Skeletal muscle satellite cell (primary cell): ENCODE measurements around the gene NEK10.

Experiments
- H3K27me3 ChIP-seq: 2 replicates; pipeline ENCODE4 v1.7.0; 2013; ENCODE audit warnings: low read length; ENCODE audit not compliant: control insufficient read depth, insufficient read depth
- H3K36me3 ChIP-seq: 2 replicates; pipeline ENCODE4 v1.7.0; 2013; ENCODE audit warnings: mild to moderate bottlenecking, control low read depth, low read length; ENCODE audit not compliant: insufficient read depth
- H3K4me1 ChIP-seq: 2 replicates; pipeline ENCODE4 v1.7.0; 2013; ENCODE audit warnings: low read length; ENCODE audit not compliant: control insufficient read depth, insufficient read depth
- H3K4me2 ChIP-seq: 2 replicates; pipeline ENCODE4 v1.7.0; 2013; ENCODE audit warnings: mild to moderate bottlenecking, low read length
- H3K4me3 ChIP-seq: 2 replicates; pipeline ENCODE4 v1.7.0; 2013; ENCODE audit warnings: low read length
- H3K9ac ChIP-seq: 2 replicates; pipeline ENCODE4 v1.7.0; 2013; ENCODE audit warnings: mild to moderate bottlenecking, low read depth, low read length, moderate library complexity
- H3K9me3 ChIP-seq: replicated peaks from 2 replicates; pipeline ENCODE4 v1.7.0; 2013; ENCODE audit warnings: mild to moderate bottlenecking, control low read depth, low read length

NEK10 gene

GRCh38 chr3:27115352-27115751, 253.8 kb downstream of the NEK10 start:
- H3K9me3 ChIP-seq = no peaks in the 10 kb centered on the region
- no peak overlapping the region for H3K4me2 ChIP-seq
- H3K36me3 ChIP-seq = peaks cover 8% of the 10 kb centered on the region
- peaks cover 11% of the 10 kb centered on the region for H3K4me1 ChIP-seq
- no peak overlapping the region for H3K4me3 ChIP-seq
- H3K9ac ChIP-seq = no peak overlapping the region
- no peaks in the 10 kb centered on the region for H3K27me3 ChIP-seq

- Histone ChIP-seq H3K9ac (no peak overlapping the region), H3K27me3 (no peaks in the 10 kb centered on the region), H3K4me3 (no peak overlapping the region), H3K36me3 (peaks cover 8% of the 10 kb centered on the region), H3K4me2 (no peak overlapping the region), H3K4me1 (peaks cover 11% of the 10 kb centered on the region), H3K9me3 (no peaks in the 10 kb centered on the region)
Measured at GRCh38 chr3:27114684-27115083, 254.5 kb downstream of the NEK10 start.

GRCh38 chr3:27114129-27114528, 255.1 kb downstream of the NEK10 start:
- H3K4me2 ChIP-seq = no peak overlapping the region

GRCh38 chr3:27110020-27110419, 259.2 kb downstream of the NEK10 start:
- Histone ChIP-seq H3K27me3 (no peaks in the 10 kb centered on the region), H3K4me1 (peaks cover 10% of the 10 kb centered on the region), H3K4me2 (no peak overlapping the region), H3K9me3 (no peaks in the 10 kb centered on the region), H3K36me3 (no peaks in the 10 kb centered on the region), H3K4me3 (no peak overlapping the region), H3K9ac (no peak overlapping the region)

More at GRCh38 chr3:27114129-27114528, 255.1 kb downstream of the NEK10 start:
- Histone ChIP-seq H3K36me3 (peaks cover 7% of the 10 kb centered on the region), H3K9me3 (no peaks in the 10 kb centered on the region), H3K4me1 (peaks cover 11% of the 10 kb centered on the region), H3K27me3 (no peaks in the 10 kb centered on the region), H3K4me3 (no peak overlapping the region), H3K9ac (no peak overlapping the region)

DNA sequence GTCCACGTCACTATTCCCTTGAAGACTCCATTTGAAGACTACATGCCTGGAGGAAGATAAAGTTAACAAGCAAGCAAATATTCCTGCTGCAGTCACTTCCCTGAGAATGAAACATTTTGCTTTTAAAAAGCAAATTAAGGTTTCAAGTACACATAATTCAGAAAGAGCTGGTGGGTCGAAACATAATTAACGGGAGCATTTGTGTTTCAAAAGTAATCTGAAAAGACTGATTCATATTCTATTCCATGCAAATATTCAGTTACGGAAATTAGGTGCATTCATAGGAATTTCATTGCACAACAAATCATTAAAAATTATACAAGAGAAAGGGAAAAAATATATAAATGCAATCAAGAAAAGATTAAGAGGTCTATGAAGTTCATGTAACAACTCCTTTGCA, 260.9 kb downstream of the NEK10 start:
- no peak overlapping the region for H3K4me2 ChIP-seq
- no peak overlapping the region for H3K4me3 ChIP-seq
- H3K9me3 ChIP-seq = no peaks in the 10 kb centered on the region
- no peaks in the 10 kb centered on the region for H3K36me3 ChIP-seq
- no peak overlapping the region for H3K9ac ChIP-seq
- no peaks in the 10 kb centered on the region for H3K27me3 ChIP-seq
- no peaks in the 10 kb centered on the region for H3K4me1 ChIP-seq

DNA sequence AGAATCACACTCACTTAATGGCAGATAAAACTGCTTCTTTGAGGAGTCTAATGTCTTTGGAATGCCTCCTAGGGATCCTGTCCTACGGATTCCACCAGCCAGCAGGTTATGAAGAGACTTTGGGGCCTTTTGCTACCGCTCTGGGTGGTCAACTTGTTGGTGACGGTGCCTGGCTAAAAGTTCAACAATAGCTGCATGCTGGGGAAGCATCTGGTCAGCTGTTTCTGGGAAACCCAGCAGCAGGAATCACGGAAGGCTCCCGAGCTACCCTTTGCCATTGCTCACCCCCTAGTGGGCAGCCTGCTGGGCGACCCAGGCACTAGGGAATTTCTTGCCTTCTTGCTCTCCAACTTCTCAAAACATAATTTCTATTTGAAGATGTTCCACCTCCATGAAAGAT, 263.3 kb downstream of the NEK10 start:
- no peaks in the 10 kb centered on the region for H3K9me3 ChIP-seq
- no peak overlapping the region for H3K4me2 ChIP-seq
- no peak overlapping the region for H3K4me3 ChIP-seq
- no peaks in the 10 kb centered on the region for H3K4me1 ChIP-seq
- no peak overlapping the region for H3K9ac ChIP-seq
- H3K36me3 ChIP-seq = no peaks in the 10 kb centered on the region
- H3K27me3 ChIP-seq = no peaks in the 10 kb centered on the region

DNA sequence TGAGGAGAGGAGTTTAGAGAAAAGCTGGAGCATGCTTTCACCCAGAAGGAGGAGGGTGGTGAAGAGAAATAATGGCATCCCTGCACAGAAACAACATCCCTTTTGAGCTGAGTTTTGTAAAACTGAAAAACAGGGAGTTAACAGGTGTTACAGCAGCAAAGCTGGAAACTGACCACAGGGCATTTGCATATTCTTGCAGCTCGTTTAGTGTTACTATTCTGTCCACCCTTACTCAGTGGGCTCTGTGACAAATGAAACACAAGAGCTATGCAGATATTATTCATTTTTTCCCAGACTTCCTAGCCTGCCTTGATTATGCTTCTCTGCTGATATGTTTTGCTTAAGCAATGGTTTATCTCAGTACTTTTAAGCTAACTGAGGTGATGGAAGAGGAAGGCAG, 272.0 kb downstream of the NEK10 start:
- H3K4me3 ChIP-seq = no peak overlapping the region
- no peaks in the 10 kb centered on the region for H3K36me3 ChIP-seq
- peaks cover 4% of the 10 kb centered on the region for H3K4me1 ChIP-seq

DNA sequence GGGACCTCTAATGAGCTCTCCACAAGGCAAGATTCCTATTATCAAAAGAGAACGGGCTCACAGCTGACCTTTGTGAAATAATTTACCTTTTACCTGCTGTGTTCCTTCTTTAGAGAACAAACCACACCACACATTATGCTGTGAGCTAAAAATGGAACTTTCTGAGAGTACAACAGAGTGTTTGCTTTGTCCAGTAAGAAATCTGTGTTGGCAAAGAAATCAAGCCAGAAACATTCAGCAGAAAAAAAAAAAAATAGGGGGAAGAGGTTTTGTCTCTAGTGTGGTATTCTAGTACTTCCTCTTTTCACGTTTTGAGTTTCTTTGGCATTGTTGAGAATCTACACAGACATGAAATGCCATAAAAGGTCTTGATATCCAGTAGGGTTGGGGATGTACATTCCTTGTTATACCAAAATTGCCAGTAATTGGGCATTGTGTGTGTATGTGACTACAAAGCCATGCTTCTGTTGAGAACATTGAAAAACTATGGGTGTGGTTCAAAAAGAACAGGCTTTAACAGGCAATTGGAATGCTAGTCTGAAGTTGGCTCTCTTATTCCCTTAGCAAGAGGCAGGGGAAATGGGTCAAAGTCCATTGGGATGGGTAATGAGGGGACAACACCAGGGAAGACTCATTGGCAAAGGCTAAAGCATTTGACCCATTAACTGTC, 273.5 kb downstream of the NEK10 start:
- H3K27me3 ChIP-seq = no peaks in the 10 kb centered on the region
- no peak overlapping the region for H3K4me2 ChIP-seq
- no peaks in the 10 kb centered on the region for H3K9me3 ChIP-seq
- H3K4me1 ChIP-seq = peaks cover 8% of the 10 kb centered on the region
- H3K36me3 ChIP-seq = no peaks in the 10 kb centered on the region
- H3K4me3 ChIP-seq = no peak overlapping the region
- no peak overlapping the region for H3K9ac ChIP-seq

More for the DNA sequence above, 272.0 kb downstream of the NEK10 start:
- H3K4me2 ChIP-seq = no peak overlapping the region
- H3K9me3 ChIP-seq = no peaks in the 10 kb centered on the region
- H3K27me3 ChIP-seq = no peaks in the 10 kb centered on the region
- no peak overlapping the region for H3K9ac ChIP-seq

GRCh38 chr3:27094721-27095120, 274.5 kb downstream of the NEK10 start:
- Histone ChIP-seq H3K4me1 (peaks cover 11% of the 10 kb centered on the region), H3K36me3 (no peaks in the 10 kb centered on the region), H3K27me3 (no peaks in the 10 kb centered on the region)

GRCh38 chr3:27093771-27094170, 275.4 kb downstream of the NEK10 start:
- Histone ChIP-seq H3K9ac (no peak overlapping the region), H3K36me3 (no peaks in the 10 kb centered on the region), H3K4me2 (no peak overlapping the region), H3K9me3 (no peaks in the 10 kb centered on the region), H3K27me3 (no peaks in the 10 kb centered on the region), H3K4me3 (no peak overlapping the region), H3K4me1 (peaks cover 11% of the 10 kb centered on the region)

More at GRCh38 chr3:27094721-27095120, 274.5 kb downstream of the NEK10 start:
- no peaks in the 10 kb centered on the region for H3K9me3 ChIP-seq
- H3K9ac ChIP-seq = no peak overlapping the region
- H3K4me3 ChIP-seq = no peak overlapping the region
- H3K4me2 ChIP-seq = no peak overlapping the region

DNA sequence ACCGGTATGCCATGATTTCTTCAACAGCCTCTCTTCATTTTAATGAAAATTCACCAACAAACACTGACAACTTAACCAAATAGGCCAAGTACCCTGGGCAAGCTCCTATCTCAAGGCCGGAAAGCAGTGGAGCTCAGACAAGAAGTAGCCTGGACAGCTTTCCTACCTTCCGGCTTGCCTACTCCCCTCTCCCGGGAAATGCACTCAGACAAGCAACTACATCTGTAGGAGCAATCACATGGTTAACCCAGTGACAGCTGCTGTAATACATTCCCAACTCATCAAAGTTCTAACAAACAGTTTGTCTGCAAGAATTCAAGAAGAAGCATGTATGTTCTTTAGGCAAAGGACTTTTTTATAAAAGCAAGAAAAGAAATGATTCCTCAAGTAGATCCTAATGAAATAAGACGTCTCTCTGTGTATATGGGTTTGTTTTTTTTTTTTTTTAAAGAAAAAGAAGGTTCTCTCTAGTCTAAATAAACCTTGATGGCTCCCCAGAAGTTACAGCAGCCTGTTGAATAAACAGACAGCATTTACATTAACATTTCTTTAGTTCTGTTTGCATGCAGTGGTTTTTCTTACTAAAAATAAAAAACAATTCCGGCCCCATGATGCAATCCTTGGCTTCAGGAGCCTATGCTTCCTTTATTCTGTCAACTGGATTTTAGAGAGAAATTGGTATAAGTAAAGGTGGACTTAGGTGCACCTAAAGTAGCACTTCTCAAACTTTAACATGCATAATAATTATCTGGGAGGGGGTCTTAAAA, 278.7 kb downstream of the NEK10 start:
- no peak overlapping the region for H3K9ac ChIP-seq
- H3K4me3 ChIP-seq = no peak overlapping the region
- no peaks in the 10 kb centered on the region for H3K9me3 ChIP-seq
- no peaks in the 10 kb centered on the region for H3K27me3 ChIP-seq
- H3K36me3 ChIP-seq = no peaks in the 10 kb centered on the region
- H3K4me1 ChIP-seq = peaks cover 11% of the 10 kb centered on the region
- H3K4me2 ChIP-seq = no peak overlapping the region

DNA sequence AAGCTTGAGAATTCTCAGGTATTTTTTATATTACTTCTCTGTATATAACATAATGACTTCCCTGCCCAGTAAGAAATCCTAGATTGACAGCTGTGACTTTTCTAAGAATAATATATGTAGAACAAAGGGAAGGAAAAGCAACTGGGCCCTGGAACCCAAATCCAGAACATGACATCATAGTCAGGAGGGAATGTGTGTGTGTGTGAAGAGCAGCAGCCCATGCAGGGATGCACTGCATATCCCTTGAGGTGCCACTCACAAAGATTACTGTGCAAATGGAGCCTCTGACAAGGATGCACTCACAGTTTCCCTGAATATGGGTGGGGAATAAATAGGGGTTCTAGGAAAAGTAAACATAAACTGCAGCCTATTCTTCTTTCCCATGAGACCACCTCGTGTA, 279.5 kb downstream of the NEK10 start:
- H3K4me3 ChIP-seq = no peak overlapping the region
- H3K27me3 ChIP-seq = no peaks in the 10 kb centered on the region
- H3K9ac ChIP-seq = no peak overlapping the region
- H3K4me1 ChIP-seq = peaks cover 11% of the 10 kb centered on the region
- no peak overlapping the region for H3K4me2 ChIP-seq
- no peaks in the 10 kb centered on the region for H3K36me3 ChIP-seq
- no peaks in the 10 kb centered on the region for H3K9me3 ChIP-seq
